H9 (cell line): ENCODE results near the gene SCIN. TPM values are rescaled to one million over a fixed set of nuclear protein-coding genes. Genes with fewer than 3 reads are reported as not detected.

Source experiments
- DNase-seq: peaks from one replicate; pipeline ENCODE4 v3.0.0-alpha.2; 2017
- H2AFZ ChIP-seq: one replicate; pipeline ENCODE4 v1.6.1; 2013; ENCODE audit warnings: mild to moderate bottlenecking, low read length, control low read depth, moderate library complexity
- H2AK5ac ChIP-seq: 2 replicates; pipeline ENCODE4 v1.6.1; 2013; ENCODE audit warnings: low read length, control low read depth, mixed read lengths; ENCODE audit not compliant: insufficient read length
- H2BK120ac ChIP-seq: one replicate; pipeline ENCODE4 v1.6.1; 2013; ENCODE audit warnings: low read depth, mild to moderate bottlenecking, low read length, control low read depth, inconsistent platforms; ENCODE audit not compliant: poor library complexity, severe bottlenecking
- H2BK12ac ChIP-seq: 2 replicates; pipeline ENCODE4 v1.6.1; 2013; ENCODE audit warnings: low read length, control low read depth, mixed read lengths, low read depth; ENCODE audit not compliant: insufficient read length
- H2BK15ac ChIP-seq: 2 replicates; pipeline ENCODE4 v1.6.1; 2013; ENCODE audit warnings: low read depth, low read length, control low read depth
- H2BK20ac ChIP-seq: one replicate; pipeline ENCODE4 v1.6.1; 2013; ENCODE audit warnings: low read depth, mild to moderate bottlenecking, low read length, control low read depth, inconsistent platforms; ENCODE audit not compliant: poor library complexity, severe bottlenecking
- H2BK5ac ChIP-seq: 2 replicates; pipeline ENCODE4 v1.6.1; 2013; ENCODE audit warnings: low read length, control low read depth, mixed read lengths; ENCODE audit not compliant: insufficient read length
- H3K14ac ChIP-seq: 2 replicates; pipeline ENCODE4 v1.6.1; 2013; ENCODE audit warnings: low read length, control low read depth; ENCODE audit not compliant: insufficient read depth
- H3K18ac ChIP-seq: 2 replicates; pipeline ENCODE4 v1.6.1; 2013; ENCODE audit warnings: low read depth, mild to moderate bottlenecking, mixed read lengths, low read length, control low read depth; ENCODE audit not compliant: insufficient read length
- H3K23ac ChIP-seq: 2 replicates; pipeline ENCODE4 v1.6.1; 2013; ENCODE audit warnings: low read length, control low read depth, mixed read lengths, low read depth; ENCODE audit not compliant: insufficient read length
- H3K23me2 ChIP-seq: 2 replicates; pipeline ENCODE4 v1.6.1; 2013; ENCODE audit warnings: low read depth, mild to moderate bottlenecking, mixed read lengths, low read length, control low read depth; ENCODE audit not compliant: insufficient read length, poor library complexity, severe bottlenecking
- H3K27ac ChIP-seq: 2 replicates; pipeline ENCODE4 v1.5.1; 2013; ENCODE audit warnings: low read length, control low read depth, mixed read lengths, low read depth; ENCODE audit not compliant: insufficient read length
- H3K27me3 ChIP-seq: 2 replicates; pipeline ENCODE4 v1.6.1; 2013; ENCODE audit warnings: low read length, control low read depth, inconsistent platforms; ENCODE audit not compliant: insufficient read depth
- H3K4ac ChIP-seq: 2 replicates; pipeline ENCODE4 v1.6.1; 2013; ENCODE audit warnings: low read depth, mild to moderate bottlenecking, control low read depth, inconsistent platforms, low read length, moderate library complexity
- H3K4me1 ChIP-seq: 2 replicates; pipeline ENCODE4 v1.6.1; 2013; ENCODE audit warnings: low read length, control low read depth, inconsistent platforms; ENCODE audit not compliant: insufficient read depth
- H3K4me2 ChIP-seq: 2 replicates; pipeline ENCODE4 v1.6.1; 2013; ENCODE audit warnings: low read length, control low read depth, mixed read lengths; ENCODE audit not compliant: insufficient read length, insufficient read depth
- H3K56ac ChIP-seq: 2 replicates; pipeline ENCODE4 v1.6.1; 2013; ENCODE audit warnings: low read depth, mild to moderate bottlenecking, mixed read lengths, low read length, control low read depth; ENCODE audit not compliant: insufficient read length
- H3K79me1 ChIP-seq: 2 replicates; pipeline ENCODE4 v1.6.1; 2013; ENCODE audit warnings: low read depth, mild to moderate bottlenecking, moderate library complexity, low read length, control low read depth, inconsistent platforms; ENCODE audit not compliant: insufficient read depth, poor library complexity, severe bottlenecking
- H3K79me2 ChIP-seq: 2 replicates; pipeline ENCODE4 v1.6.1; 2013; ENCODE audit warnings: low read length, control low read depth, inconsistent platforms; ENCODE audit not compliant: insufficient read depth
- H3K9ac ChIP-seq: 2 replicates; pipeline ENCODE4 v1.6.1; 2013; ENCODE audit warnings: low read length, control low read depth, mixed read lengths; ENCODE audit not compliant: insufficient read length; ENCODE audit errors: extremely low read depth
- H3K9me3 ChIP-seq: one replicate; pipeline ENCODE4 v1.6.1; 2013; ENCODE audit warnings: low read depth, low read length, inconsistent platforms; ENCODE audit not compliant: control insufficient read depth
- H3T11ph ChIP-seq: one replicate; pipeline ENCODE4 v1.6.1; 2013; ENCODE audit warnings: mild to moderate bottlenecking, low read length, control low read depth, inconsistent platforms
- H4K20me1 ChIP-seq: one replicate; pipeline ENCODE4 v1.6.1; 2013; ENCODE audit not compliant: control insufficient read depth, insufficient read length, insufficient read depth
- H4K5ac ChIP-seq: 2 replicates; pipeline ENCODE4 v1.6.1; 2013; ENCODE audit warnings: low read depth, mild to moderate bottlenecking, mixed read lengths, low read length, control low read depth; ENCODE audit not compliant: insufficient read length
- H4K8ac ChIP-seq: replicated peaks from 2 replicates; pipeline ENCODE4 v1.6.1; 2013; ENCODE audit warnings: low read length, control low read depth, mixed read lengths, low read depth; ENCODE audit not compliant: insufficient read length
- H4K91ac ChIP-seq: 2 replicates; pipeline ENCODE4 v1.6.1; 2013; ENCODE audit warnings: low read depth, mild to moderate bottlenecking, moderate library complexity, mixed read lengths, low read length, control low read depth; ENCODE audit not compliant: insufficient read length
- H3K27ac Mint-ChIP-seq, 3 experiments: 2 replicates in 2 of 3; 3 replicates in 1 of 3; pipeline ENCODE4 v1.8.0; 2020 to 2021; ENCODE audit warnings: mixed read lengths in 3 of 3, mild to moderate bottlenecking in 1 of 3, moderate library complexity in 1 of 3
- H3K27me3 Mint-ChIP-seq: 2 replicates; pipeline ENCODE4 v1.8.0; 2021; ENCODE audit warnings: low read depth, mild to moderate bottlenecking, moderate library complexity, mixed read lengths
- H3K36me3 Mint-ChIP-seq, 3 experiments: 2 replicates in 2 of 3; 3 replicates in 1 of 3; pipeline ENCODE4 v1.8.0; 2020 to 2021; ENCODE audit warnings: low read depth in 3 of 3, mixed read lengths in 3 of 3; ENCODE audit not compliant: insufficient read depth in 1 of 3
- H3K4me1 Mint-ChIP-seq, 2 experiments: 2 replicates each; pipeline ENCODE4 v1.8.0; 2020; ENCODE audit warnings: mixed read lengths in 2 of 2
- H3K4me3 Mint-ChIP-seq, 2 experiments: 2 replicates in 1 of 2; 3 replicates in 1 of 2; pipeline ENCODE4 v1.8.0; 2020 to 2021; ENCODE audit warnings: mild to moderate bottlenecking in 2 of 2, mixed read lengths in 2 of 2, moderate library complexity in 1 of 2
- H3K9me3 Mint-ChIP-seq, 2 experiments: 2 replicates in 1 of 2; 3 replicates in 1 of 2; pipeline ENCODE4 v1.8.0; 2020; ENCODE audit warnings: mild to moderate bottlenecking in 2 of 2, mixed read lengths in 2 of 2, moderate library complexity in 1 of 2
- CTCF ChIP-seq: fragments of 200-600 bp; sonication (generic); conservative IDR thresholded peaks from 3 replicates; pipeline ENCODE4 v1.8.0; 2021; ENCODE audit warnings: antibody characterized with exemption, mild to moderate bottlenecking
- WGBS: extraction: QIAGEN DNeasy Blood & Tissue Kit; methylation state at CpG from one replicate; pipeline ENCODE4 v1.1.7; 2013; ENCODE audit warnings: missing lambda C conversion rate, low lambda C conversion rate, mixed read lengths; ENCODE audit not compliant: insufficient read length; ENCODE audit errors: extremely low coverage; 5-methylcytosine and 5-hydroxymethylcytosine counted together
- total RNA-seq: library from RNA; stranded (reverse); gene quantifications from 2 replicates; pipeline ENCODE4 v1.2.1, GENCODE V29; 2021

SCIN gene
- total RNA-seq, 1 experiment from 2014 or later = 0.44 TPM

- H3K18ac ChIP-seq = no peak overlapping the region
- no peak overlapping the region for H2BK20ac ChIP-seq
- no peak overlapping the region for H3K4me2 ChIP-seq
- no peak overlapping the region for H4K91ac ChIP-seq
- no peak overlapping the region for H4K5ac ChIP-seq
- no peaks in the 10 kb centered on the region for H3K9me3 ChIP-seq
- Mint-ChIP-seq H3K36me3 (no peaks in the 10 kb centered on the region), H3K4me1 (no peaks in the 10 kb centered on the region), H3K9me3 (no peaks in the 10 kb centered on the region), H3K4me3 (no peak overlapping the region), H3K27me3 (no peaks in the 10 kb centered on the region), H3K27ac (no peak overlapping the region)
- no peak overlapping the region for H3K9ac ChIP-seq
- no peak overlapping the region for H3K27ac ChIP-seq
- H3K4me1 ChIP-seq = no peaks in the 10 kb centered on the region
- H4K20me1 ChIP-seq = no peaks in the 10 kb centered on the region
- H3K56ac ChIP-seq = no peak overlapping the region
- H3K4ac ChIP-seq = no peak overlapping the region
- no peak overlapping the region for H3K23ac ChIP-seq
- H3T11ph ChIP-seq = no peak overlapping the region
- no peak overlapping the region for H2BK12ac ChIP-seq
- no peak overlapping the region for H2BK15ac ChIP-seq
- H3K14ac ChIP-seq = no peak overlapping the region
- H3K79me1 ChIP-seq = no peaks in the 10 kb centered on the region
- no peaks in the 10 kb centered on the region for H3K27me3 ChIP-seq
- DNase-seq = no peak
- no CpG with 5 or more reads among the region's 2 CpGs for WGBS
- no peaks in the 10 kb centered on the region for H3K23me2 ChIP-seq
- H2AFZ ChIP-seq = no peak overlapping the region
- no peak for TF ChIP-seq CTCF
- H3K79me2 ChIP-seq = no peaks in the 10 kb centered on the region
- H4K8ac ChIP-seq = no peak overlapping the region
- H2BK5ac ChIP-seq = no peak overlapping the region
- H2BK120ac ChIP-seq = no peak overlapping the region
- H2AK5ac ChIP-seq = no peak overlapping the region
These were observed 40.4 kb downstream of the SCIN start for GRCh38 chr7:12610899-12611298.
